ENCODE measurements around the gene EZH1. TPM values are rescaled to one million over a fixed set of nuclear protein-coding genes. Genes with fewer than 3 reads are reported as not detected.

EZH1 gene
- total RNA-seq, 1 donor from 2014 or later, result 58.4 TPM

GRCh38 chr17:42659079-42659931 lies 85.5 kb downstream of the EZH1 start, which contains the start of gene TUBG2:
Gene TUBG2 (plus strand): TSS chr17:42659284. CDS start chr17:42659504, 220 bp downstream.
- DNase-seq (peak; percentile 94), ATAC-seq (peak; percentile 96)
- H3K4me1 ChIP-seq, result peaks cover 10% of the 10 kb centered on the region
- TF ChIP-seq CTCF (IDR thresholded peaks at IDR 0.05), result no peak
- H3K4me3 ChIP-seq, result peak within 1 kb of the TSS; percentile 90
- intact Hi-C loops (cut with DNase I), result no loop called here
- no peaks in the 10 kb centered on the region for H3K27me3 ChIP-seq
- no peaks in the 10 kb centered on the region for H3K9me3 ChIP-seq
- H3K36me3 ChIP-seq, result peaks cover 13% of the 10 kb centered on the region
- peak within 1 kb of the TSS; percentile 79 for H3K27ac ChIP-seq

- H3K4me1 ChIP-seq, result peaks cover 20% of the 10 kb centered on the region
- no peak overlapping the region for H3K4me3 ChIP-seq
- ATAC-seq, result no peak
- H3K27ac ChIP-seq, result no peak overlapping the region
- TF ChIP-seq CTCF (IDR thresholded peaks at IDR 0.05), result no peak
- no peaks in the 10 kb centered on the region for H3K9me3 ChIP-seq
- H3K27me3 ChIP-seq, result no peaks in the 10 kb centered on the region
- no peak for DNase-seq
- H3K36me3 ChIP-seq, result peaks cover 8% of the 10 kb centered on the region
- intact Hi-C loops (cut with DNase I), result no loop called here
Measured at GRCh38 chr17:42657824-42658588, 86.8 kb downstream of the EZH1 start.

- TF ChIP-seq CTCF (IDR thresholded peaks at IDR 0.05), result no peak
- Histone ChIP-seq H3K9me3 (no peaks in the 10 kb centered on the region), H3K36me3 (no peaks in the 10 kb centered on the region), H3K27ac (no peak overlapping the region), H3K27me3 (no peaks in the 10 kb centered on the region), H3K4me1 (peaks cover 19% of the 10 kb centered on the region), H3K4me3 (no peak overlapping the region)
- DNase-seq, result no peak
- intact Hi-C loops (cut with DNase I), result no loop called here
- ATAC-seq, result no peak
Measured at GRCh38 chr17:42655528-42655927, 89.3 kb downstream of the EZH1 start.

- TF ChIP-seq CTCF (IDR thresholded peaks at IDR 0.05), result no peak
- H3K4me1 ChIP-seq, result peaks cover 10% of the 10 kb centered on the region
- no peaks in the 10 kb centered on the region for H3K9me3 ChIP-seq
- intact Hi-C loops (cut with DNase I), result no loop called here
- DNase-seq, result no peak
- ATAC-seq, result peak; percentile 58
- H3K27ac ChIP-seq, result peak overlapping the region; percentile 76
- no peaks in the 10 kb centered on the region for H3K27me3 ChIP-seq
- peak overlapping the region; percentile 36 for H3K4me3 ChIP-seq
- H3K36me3 ChIP-seq, result no peaks in the 10 kb centered on the region
Measured at GRCh38 chr17:42653179-42654124, 91.4 kb downstream of the EZH1 start.

GRCh38 chr17:42651392-42651791 lies 93.4 kb downstream of the EZH1 start:
- H3K27me3 ChIP-seq, result no peaks in the 10 kb centered on the region
- H3K9me3 ChIP-seq, result no peaks in the 10 kb centered on the region
- TF ChIP-seq CTCF (IDR thresholded peaks at IDR 0.05), result no peak
- intact Hi-C loops (cut with DNase I), result no loop called here
- peaks cover 10% of the 10 kb centered on the region for H3K4me1 ChIP-seq
- no peak overlapping the region for H3K27ac ChIP-seq
- no peaks in the 10 kb centered on the region for H3K36me3 ChIP-seq
- H3K4me3 ChIP-seq, result no peak overlapping the region
- no peak for ATAC-seq
- DNase-seq, result no peak

Data from upper lobe of right lung (tissue), 1 donor.